Colonic mucosa (tissue), 4 donors: ENCODE data around the gene CEP170B. TPM values are rescaled to one million over a fixed set of nuclear protein-coding genes. Genes with fewer than 3 reads are reported as not detected.
"Not testable (repeated sequence)": the region's sequence is repeated elsewhere in the genome, so short reads cannot be mapped to it uniquely, and the experiment has no call there.

Experiments
- DNase-seq: peaks from one replicate; pipeline ENCODE4 v3.0.0-alpha.2; 2020
- H3K27ac ChIP-seq: fragments of 200-600 bp; one replicate; pipeline ENCODE4 v1.8.0; 2021
- H3K27me3 ChIP-seq: fragments of 200-600 bp; one replicate; pipeline ENCODE4 v1.8.0; 2021
- H3K36me3 ChIP-seq: fragments of 200-600 bp; one replicate; pipeline ENCODE4 v1.8.0; 2021
- H3K4me1 ChIP-seq: fragments of 200-600 bp; one replicate; pipeline ENCODE4 v1.8.0; 2021; ENCODE audit warnings: mild to moderate bottlenecking
- H3K4me3 ChIP-seq: fragments of 200-600 bp; one replicate; pipeline ENCODE4 v1.8.0; 2021
- H3K9ac ChIP-seq, 2 donors: one replicate each; pipeline ENCODE4 v1.7.0; 2013; ENCODE audit warnings: control low read depth in 2 of 2, low read depth in 2 of 2, low read length in 2 of 2
- H3K9me3 ChIP-seq: fragments of 200-600 bp; one replicate; pipeline ENCODE4 v1.8.0; 2021
- CTCF ChIP-seq: fragments of 200-600 bp; IDR thresholded peaks from one replicate; pipeline ENCODE4 v1.8.0; 2022; ENCODE audit warnings: antibody characterized with exemption, mild to moderate bottlenecking
- intact Hi-C: fragments of 100-400 bp; cut with DNase I; formaldehyde crosslinking; loops from one replicate; pipeline ENCODE4 v1.14.1; 2022
- total RNA-seq, 2 donors: library from RNA; stranded (reverse); fragmentation: NEBNext Ultra II Directional in 1 of 2; extraction: Animal tissue kit (Norgen Biotek cat#: 25700) in 1 of 2; gene quantifications; one replicate each; pipeline ENCODE4 v1.2.1, GENCODE V29; 2021
- donor health status: healthy.
- donor health status: DM: no; HTN: no; CAD: no.
- donor health status: DM: no; HTN: no; CAD: no.

The CEP170B gene
- total RNA-seq, 2 donors from 2014 or later: 57.2 to 110 TPM

DNA sequence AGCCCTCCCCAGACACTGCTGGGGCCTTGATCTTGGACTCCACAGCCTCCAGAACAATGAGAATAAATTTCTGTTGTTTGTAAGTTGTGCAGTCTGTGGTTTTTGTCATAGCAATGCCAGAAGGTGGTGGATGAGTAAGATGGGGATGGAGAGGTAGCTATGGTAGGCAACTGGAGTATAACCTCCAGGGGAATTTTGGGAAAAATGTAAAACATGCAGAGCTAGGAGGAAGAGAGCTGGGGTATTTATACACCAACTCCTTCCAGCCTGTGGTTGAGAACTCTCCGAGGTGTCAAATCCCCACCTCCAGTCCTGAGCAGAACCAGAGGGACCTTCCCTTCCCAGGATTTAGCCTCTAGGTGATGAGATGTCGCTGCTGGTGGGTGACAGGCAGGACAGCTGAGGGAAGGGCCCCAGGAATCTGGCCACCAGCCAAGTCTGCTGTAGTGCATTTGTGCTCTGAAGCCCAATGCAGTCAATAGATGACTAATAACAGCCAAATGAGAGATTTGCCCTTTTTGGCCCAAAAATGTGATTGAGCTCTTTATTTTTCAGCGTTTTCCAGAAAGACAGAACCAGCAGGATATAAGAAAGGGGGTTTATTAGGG is 19.1 kb upstream of the CEP170B start:
- no peaks in the 10 kb centered on the region for H3K36me3 ChIP-seq
- H3K9me3 ChIP-seq: no peaks in the 10 kb centered on the region
- H3K9ac ChIP-seq: no peak overlapping the region
- no peak for TF ChIP-seq CTCF
- H3K27me3 ChIP-seq: peaks cover 35% of the 10 kb centered on the region
- intact Hi-C loops: no loop called here
- H3K4me3 ChIP-seq: no peak overlapping the region
- no peaks in the 10 kb centered on the region for H3K4me1 ChIP-seq
- H3K27ac ChIP-seq: no peak overlapping the region
- DNase-seq: no peak

DNA sequence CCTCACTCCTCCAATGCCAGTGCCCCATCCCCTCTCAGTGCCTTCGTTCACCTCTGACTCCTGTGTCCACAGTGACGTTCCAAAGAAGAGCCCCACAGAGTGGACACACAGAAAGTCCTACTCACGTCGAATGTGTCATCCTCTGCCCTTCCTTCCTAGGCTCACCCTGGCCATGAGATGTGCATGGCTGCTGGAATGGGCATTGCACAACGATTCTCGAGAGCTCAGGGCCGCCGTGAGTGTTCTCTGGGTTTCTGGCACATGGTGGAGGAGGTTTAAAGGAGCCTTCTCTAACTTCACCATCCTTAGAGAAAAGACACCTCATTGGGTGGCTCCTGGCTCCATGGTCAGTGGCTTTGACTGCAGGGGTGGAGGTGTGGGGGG is 12.8 kb upstream of the CEP170B start:
- no peaks in the 10 kb centered on the region for H3K4me1 ChIP-seq
- no peak overlapping the region for H3K27ac ChIP-seq
- no peak for TF ChIP-seq CTCF
- H3K4me3 ChIP-seq: no peak overlapping the region
- peaks cover 12% of the 10 kb centered on the region for H3K27me3 ChIP-seq
- no peaks in the 10 kb centered on the region for H3K9me3 ChIP-seq
- H3K9ac ChIP-seq: no peak overlapping the region
- no peaks in the 10 kb centered on the region for H3K36me3 ChIP-seq
- intact Hi-C loops: no loop called here
- DNase-seq: no peak

DNA sequence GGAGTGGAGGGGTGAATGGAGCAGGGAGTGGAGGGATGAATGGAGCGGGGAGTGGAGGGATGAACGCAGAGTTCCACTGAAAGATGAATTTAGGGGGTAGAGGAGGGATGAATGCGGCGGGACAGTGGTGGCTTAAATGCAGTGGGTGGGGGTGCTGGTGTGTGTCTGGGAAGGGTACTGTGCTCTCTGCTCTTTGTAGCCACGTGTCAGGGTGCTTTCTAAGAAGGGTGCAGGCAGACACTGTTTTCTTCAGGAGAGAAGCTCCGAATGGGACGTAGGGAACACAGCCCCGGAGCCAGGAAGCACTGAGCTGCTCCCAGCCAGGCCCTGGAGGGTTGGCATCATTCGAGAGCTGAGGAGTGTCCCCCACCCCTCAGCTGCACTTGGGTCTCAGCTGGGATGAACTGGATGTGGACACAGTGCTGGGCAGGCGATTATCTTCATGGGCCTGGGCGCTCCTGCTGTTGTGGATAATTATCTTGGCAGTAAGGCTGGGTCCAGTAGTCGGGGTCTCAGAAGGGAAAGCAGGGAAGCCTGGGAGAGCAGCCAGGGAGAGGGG is 9.5 kb upstream of the CEP170B start:
- no peak for DNase-seq
- no peaks in the 10 kb centered on the region for H3K36me3 ChIP-seq

DNA sequence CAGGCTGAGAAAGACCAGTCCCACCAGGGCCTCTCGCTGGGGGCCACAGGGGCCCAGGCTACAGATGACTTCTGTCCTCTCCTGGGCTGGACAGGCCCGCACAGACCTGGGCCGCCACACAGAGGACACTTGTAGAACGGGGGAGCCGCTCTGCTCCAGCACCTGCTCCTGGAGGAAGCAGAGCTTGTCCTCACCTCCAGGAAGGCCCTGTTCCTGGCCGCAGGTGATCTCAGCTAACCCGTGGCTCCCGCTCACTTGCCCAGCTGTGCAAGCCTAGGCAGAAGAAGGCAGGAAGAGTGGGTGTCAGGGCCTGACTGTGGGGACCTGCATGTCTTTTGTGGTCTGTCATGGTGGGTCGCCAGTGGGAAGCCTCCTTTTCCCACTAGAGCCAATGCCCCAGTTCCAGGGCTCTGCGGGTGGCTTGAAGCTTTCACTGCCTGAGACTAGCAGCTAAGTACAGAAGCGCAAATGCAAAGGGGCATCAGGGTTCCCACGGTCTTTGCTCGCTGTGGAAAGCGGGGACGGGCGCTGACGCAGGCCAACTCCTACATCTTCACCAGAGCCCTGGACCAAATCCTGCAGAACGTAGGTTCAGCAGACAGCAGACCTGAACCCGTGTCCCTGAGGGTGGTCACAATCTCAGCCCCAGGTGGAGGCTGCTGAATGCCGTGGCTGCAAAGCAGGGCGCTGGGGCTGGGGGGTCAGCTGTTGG is 8.8 kb upstream of the CEP170B start:
- H3K9ac ChIP-seq: no peak overlapping the region
- H3K27ac ChIP-seq: no peak overlapping the region
- no peaks in the 10 kb centered on the region for H3K4me1 ChIP-seq
- no peaks in the 10 kb centered on the region for H3K9me3 ChIP-seq
- H3K4me3 ChIP-seq: no peak overlapping the region
- H3K27me3 ChIP-seq: peaks cover 9% of the 10 kb centered on the region
- intact Hi-C loops: no loop called here
- H3K36me3 ChIP-seq: no peaks in the 10 kb centered on the region
- no peak for DNase-seq
- no peak for TF ChIP-seq CTCF

More for the DNA sequence above, 9.5 kb upstream of the CEP170B start:
- no peak overlapping the region for H3K9ac ChIP-seq
- no peak overlapping the region for H3K27ac ChIP-seq
- no peak overlapping the region for H3K4me3 ChIP-seq
- no peaks in the 10 kb centered on the region for H3K9me3 ChIP-seq
- TF ChIP-seq CTCF: no peak
- peaks cover 12% of the 10 kb centered on the region for H3K27me3 ChIP-seq
- intact Hi-C loops: no loop called here
- H3K4me1 ChIP-seq: no peaks in the 10 kb centered on the region

DNA sequence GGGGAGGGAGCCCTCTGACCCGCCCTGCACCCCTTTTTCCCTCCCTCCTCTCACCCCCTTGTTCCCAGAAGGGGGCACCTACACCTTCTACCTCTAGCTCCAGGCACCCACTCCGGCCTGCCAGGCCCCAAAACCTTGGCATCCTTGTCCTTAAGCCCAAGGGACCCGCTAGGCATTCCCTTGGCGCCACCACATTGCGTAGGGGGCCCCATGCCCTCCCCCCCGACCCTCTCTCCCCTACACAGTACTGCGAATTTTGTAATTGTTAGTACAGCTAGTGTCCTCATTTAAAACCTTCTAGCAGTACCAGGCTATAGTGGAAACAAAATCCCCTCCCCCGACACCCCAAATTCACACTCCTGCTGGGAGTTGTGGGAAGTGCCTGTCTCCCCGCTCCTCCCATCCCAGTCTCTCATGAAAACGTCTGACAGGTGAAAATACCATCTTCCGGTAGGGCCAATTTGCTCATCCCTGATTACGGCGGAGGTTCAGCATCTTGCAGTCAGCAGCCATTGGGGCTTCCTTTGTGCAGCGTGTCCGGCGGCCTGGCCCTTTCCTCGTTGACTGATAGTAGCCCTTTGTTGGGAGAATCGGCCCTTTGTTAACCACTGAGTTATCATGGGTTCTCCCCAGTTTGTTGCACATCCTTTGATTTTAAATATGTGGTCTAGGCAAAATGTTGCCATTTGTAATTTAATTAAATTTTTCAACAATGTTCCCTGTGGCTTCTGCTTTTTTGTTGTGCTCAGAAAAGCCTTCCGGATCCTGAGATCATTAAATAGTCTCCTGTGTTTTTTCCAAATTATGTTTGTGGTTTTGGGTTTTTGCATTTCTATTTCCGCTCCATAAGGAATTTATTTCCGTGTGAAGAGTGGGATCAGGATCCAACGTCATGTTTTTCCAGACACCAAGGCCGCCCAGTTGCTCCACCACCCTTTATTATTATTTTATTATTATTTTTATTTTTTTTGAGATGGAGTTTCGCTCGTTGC is 7.9 kb upstream of the CEP170B start:
- no peak overlapping the region for H3K4me3 ChIP-seq
- peaks cover under 1% of the 10 kb centered on the region for H3K27me3 ChIP-seq
- no peaks in the 10 kb centered on the region for H3K36me3 ChIP-seq
- intact Hi-C loops: no loop called here
- no peak overlapping the region for H3K9ac ChIP-seq
- no peak overlapping the region for H3K27ac ChIP-seq
- TF ChIP-seq CTCF: no peak
- H3K9me3 ChIP-seq: no peaks in the 10 kb centered on the region
- no peak for DNase-seq
- no peaks in the 10 kb centered on the region for H3K4me1 ChIP-seq

DNA sequence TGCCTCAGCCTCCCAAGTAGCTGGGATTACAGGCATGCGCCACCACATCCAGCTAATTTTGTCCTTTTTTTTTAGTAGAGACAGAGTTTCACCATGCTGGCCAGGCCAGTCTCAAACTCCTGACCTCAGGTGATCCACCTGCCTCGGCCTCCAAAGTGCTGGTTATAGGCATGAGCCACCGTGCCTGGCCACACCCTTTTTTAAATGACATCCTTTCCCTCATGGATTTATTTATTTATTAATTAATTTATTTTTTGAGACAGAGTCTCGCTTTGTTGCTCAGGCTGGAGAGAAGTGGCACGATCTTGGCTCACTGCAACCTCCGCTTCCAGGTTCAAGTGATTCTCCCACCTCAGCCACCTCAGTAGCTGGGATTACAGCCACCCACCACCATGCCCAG is 7.1 kb upstream of the CEP170B start:
- H3K36me3 ChIP-seq, H3K4me1 ChIP-seq, DNase-seq, H3K9me3 ChIP-seq, H3K4me3 ChIP-seq, H3K27me3 ChIP-seq, H3K27ac ChIP-seq, intact Hi-C loops, H3K9ac ChIP-seq: not testable (repeated sequence)
